NCI-H146 (cell line): ENCODE measurements around the gene PEX11A.
"Not testable (repeated sequence)": the region's sequence is repeated elsewhere in the genome, so short reads cannot be mapped to it uniquely, and the experiment has no call there.

Source experiments
- DNase-seq: peaks from one replicate; lab custom pipeline; 2025; lab: John Stamatoyannopoulos, UW

Gene PEX11A, protein sequence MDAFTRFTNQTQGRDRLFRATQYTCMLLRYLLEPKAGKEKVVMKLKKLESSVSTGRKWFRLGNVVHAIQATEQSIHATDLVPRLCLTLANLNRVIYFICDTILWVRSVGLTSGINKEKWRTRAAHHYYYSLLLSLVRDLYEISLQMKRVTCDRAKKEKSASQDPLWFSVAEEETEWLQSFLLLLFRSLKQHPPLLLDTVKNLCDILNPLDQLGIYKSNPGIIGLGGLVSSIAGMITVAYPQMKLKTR

DNA sequence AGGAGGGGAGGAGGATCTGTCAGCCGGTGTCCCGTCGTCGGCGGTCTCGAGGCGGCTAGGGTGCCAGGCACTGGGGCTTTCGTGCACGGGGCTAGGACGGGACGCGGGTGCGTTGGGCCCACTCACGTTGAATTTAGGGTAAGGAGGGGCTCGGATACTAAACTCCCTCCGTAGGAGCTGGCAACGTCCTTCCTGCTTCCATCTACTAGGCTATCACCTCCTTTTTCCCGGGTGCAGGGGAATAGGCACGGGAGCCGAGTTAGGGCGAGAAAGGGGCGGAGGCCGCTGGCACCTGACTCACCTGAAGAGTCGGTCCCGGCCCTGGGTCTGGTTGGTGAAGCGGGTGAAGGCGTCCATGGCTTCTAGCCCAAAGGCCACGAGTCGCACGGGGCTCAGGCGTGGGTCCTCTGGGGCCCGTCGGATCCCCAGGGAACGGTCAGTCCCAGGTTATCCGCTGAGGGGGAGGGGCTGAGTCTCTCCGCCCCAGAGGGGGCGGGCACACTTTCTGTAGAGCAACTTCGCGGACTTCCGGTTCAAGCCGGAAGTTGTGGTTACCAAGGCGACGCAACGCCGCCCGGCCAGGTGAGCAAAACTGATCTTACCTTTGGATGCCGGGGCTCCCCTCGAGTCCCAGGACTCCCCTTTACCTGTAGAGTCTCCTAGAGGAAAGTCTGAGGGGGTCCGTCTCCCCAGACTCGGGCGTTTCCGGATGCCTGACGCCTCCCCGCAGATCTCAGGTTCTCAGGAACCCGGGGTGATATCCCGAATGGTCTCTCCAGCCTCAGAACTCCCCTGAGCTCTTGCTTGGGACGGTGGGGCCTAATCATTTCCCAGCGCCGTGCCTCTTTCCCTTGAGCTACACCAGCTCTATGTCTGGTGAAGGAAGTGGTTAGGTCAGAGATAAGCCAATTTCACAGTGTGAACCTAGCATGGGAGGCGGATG lies at the start of gene PEX11A, which contains the start of gene WDR93:
Gene PEX11A, minus strand, starts transcription at position 479 of the 943 bp plus-strand sequence. Its CDS starts 122 bp downstream, at position 357.
Gene WDR93, plus strand, starts transcription at position 536 of the 943 bp plus-strand sequence. CDS start 10,936 bp downstream, outside the sequence.
- DNase-seq = peak; percentile 82

DNA sequence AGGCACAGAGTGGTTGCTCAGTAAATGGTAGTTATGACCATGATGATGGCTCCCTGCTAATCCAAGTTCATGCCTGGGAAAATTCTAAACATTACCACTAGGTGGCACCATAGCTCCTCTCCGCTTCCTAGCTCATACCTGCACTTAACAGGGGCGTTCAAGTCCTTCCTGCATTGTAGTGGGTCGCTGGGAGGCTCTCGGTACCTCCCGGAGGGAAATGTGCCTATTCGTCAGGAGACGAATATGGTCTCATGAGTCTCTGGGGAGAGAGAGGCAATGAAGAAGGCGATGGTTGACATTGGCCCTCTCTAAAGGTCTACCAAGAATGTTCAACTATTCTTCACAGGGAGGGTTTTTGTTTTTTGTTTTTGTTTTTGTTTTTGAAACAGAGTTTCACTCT lies 49.6 kb upstream of the PEX11A start:
- peak; percentile 66 for DNase-seq

DNA sequence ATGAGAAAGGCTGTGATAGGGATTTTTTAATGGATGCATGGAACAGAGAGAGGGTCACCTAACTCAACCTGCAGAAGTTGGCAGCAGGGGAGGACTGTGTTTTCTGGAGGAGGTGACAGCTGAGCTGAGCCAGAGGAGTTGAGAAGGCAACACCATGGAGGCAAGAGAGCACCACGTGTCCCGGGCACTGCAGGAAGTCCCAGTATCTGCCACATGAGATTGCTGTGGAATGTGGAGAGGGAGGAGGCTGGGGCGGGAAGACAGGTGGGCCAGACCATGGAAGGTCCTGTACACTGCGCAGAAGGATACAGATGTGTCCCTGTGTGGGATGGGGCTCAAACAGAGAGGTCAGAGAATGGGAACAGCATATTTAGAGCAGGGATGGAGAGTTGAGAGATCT lies 45.2 kb upstream of the PEX11A start:
- DNase-seq = no peak

DNA sequence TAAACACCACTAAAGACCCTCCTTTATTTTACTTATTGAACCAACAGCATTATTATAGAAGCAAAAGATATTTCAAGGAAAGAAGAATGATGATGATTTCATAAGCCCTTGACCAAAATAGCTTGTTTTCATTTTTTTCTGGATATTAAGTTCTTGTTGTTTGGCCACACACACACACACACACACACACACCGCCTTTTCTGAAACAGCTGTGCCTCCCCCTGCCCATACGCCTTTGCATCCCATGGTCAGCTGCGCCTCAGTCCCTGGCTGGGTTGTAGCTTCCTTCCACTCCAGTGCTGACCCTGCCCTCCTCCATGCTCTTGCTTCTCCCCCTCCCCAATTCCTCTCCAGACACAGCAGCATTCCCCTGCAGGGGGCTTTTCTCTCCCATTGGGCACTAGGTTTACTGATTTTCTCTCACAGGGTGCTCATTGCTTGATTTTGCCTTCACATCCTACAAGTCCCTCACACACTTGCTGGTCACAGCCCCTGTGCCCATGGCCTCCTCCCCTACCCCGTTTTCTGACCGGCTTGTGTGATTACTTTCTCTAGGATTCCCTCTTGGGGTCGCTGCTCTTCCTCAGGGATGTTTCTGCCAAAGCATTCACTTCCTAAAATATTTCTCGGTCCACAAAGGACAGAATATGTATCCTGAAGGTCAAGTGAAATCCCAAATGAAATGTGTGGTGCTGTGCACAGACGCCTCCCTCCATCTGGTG lies 42.1 kb upstream of the PEX11A start:
- no peak for DNase-seq

DNA sequence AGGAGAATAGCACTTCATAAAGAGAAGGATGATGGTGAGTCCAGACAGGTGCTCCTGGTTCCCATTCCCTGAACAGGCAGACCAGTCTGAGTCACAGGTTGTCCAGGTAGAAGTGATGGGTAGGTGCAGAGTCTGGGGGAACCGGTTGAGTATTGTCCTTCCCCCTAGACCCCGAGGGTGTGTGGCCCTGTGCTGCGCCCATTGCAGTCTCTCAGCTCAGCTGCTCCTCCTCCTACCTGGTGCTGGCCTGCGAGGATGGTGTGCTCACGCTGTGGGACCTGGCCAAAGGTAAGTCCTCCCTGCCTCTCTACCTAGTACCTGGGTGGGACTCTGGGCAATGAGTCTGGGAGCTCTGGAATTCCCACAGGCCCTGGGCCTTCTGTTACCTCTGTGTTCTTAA lies 40.7 kb upstream of the PEX11A start:
- no peak for DNase-seq

DNA sequence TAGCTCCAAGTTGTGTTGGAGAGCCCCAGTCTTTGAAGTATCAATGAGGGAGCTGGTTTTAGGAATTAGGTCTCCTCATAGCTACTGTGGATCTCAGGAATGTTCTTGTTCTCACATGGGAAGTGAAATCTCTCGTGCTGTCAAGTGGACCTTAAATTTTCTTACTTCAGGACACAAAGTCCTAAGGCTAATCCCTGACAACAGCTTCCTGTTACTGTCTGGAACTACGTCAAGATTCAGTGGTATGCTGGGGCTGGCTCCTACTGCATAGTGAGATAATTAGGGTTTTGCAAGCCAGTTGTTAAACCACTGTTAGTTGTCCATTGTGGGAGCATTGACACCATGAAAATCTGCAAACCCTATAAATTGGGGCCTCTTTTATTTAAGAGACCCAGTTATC lies 37.7 kb upstream of the PEX11A start:
- no peak for DNase-seq

DNA sequence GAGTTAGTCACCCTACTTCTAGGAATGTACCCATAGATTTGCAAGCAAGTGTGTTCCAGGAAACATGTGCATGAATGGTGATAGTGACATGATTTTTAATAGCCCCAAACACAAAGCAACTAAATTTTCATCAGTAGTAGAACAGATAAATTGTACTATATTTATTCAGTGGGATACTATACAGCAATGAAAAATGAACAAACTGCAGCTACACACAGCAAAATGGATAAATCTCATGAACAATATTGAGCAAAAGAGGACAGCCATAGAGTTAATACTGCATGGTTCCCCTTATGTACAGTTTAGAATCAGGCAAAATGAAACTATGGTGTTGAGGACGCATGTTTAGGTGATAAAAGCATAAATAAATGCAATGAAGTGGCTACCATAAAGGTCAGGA lies 34.5 kb upstream of the PEX11A start:
- DNase-seq = no peak

DNA sequence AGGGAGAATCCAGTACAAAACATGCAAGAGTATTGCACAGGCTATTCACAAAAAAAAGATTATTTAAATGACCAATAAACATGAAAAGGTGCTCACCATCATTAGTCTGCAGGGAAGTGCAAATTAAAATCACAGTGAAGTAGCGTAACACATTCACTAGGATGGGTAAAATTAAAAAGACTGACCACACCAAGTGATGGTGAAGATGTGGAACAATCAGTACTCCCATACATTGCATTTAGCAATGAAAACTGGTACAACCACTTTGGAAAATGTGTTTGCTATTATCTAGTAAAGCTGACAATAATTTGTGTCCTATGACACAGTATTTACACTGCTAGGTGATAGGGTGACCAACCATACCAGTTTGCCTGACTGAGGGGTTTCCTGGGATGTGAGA lies 34.1 kb upstream of the PEX11A start:
- DNase-seq = no peak

DNA sequence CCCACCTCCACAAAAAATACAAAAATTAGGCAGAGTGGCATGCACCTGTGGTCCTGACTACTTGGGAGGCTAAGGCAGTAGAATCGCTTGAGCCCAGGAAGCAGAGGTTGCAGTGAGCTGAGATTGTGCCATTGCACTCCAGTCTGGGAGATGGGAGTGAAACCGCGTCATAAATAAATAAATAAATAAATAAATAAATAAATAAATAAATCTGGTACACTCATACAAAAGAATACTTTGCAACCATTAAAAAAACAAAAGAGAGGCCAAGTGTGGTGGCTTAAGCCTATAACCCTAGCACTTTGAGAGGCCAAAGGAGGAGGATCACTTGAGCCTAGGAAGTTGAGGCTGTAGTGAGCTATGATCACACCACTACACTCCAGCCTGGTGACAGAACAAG lies 32.5 kb upstream of the PEX11A start:
- DNase-seq = no peak

DNA sequence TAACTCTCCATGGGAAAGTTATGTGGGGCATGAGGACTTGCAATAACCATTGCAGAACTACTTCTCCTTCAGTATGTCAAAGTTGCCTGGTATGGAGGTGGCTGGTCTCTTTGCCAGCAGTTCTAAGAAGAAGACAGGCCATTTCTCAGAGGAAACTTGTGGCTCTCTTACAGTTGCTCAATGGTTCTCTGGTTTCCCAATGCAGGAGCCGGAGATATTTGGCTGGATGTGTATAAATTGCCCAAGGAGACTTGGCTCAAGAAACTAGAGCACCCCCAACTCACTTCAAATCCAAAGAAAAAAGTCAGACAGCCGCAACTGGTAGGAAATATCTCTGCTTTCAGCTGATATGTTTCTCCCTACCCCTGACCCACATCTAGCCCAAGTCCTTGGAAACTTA lies 24.2 kb upstream of the PEX11A start:
- no peak for DNase-seq

DNA sequence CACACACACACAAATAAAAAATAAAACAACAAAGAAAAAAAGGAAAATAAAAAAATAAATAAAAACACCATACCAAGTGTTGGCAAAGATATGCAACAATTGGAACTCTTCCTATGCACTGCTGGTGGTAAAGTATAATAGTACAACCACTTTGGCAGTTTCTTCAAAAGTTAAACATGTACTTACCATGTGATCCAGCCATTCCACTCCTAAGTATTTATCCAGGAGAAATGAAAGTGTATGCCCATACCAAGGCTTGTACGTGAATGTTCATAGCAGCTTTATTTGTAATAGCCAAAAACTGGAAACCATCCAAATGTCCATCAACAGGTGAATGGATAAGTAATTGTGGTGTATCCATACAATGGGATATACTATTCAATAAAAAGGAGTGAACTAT lies 17.0 kb upstream of the PEX11A start:
- no peak for DNase-seq

DNA sequence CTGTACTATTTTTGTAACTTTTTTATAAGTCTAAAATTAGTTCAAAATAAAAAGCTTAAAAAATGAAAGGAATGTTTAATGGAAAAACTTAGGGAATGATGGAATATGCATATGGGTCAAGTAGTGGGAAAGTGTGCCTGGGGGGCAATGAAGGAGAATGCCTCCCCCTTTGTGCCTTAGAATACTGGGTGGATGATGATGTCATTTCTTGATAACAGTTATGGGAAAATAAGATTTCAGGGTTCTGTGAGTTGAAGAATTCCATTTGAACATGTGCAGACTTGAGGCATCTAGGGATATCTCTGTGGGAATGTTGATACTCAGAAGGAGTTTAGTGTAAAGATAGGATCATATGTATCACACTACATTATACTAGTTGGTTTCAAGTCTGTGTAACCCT lies 13.9 kb upstream of the PEX11A start:
- no peak for DNase-seq

DNA sequence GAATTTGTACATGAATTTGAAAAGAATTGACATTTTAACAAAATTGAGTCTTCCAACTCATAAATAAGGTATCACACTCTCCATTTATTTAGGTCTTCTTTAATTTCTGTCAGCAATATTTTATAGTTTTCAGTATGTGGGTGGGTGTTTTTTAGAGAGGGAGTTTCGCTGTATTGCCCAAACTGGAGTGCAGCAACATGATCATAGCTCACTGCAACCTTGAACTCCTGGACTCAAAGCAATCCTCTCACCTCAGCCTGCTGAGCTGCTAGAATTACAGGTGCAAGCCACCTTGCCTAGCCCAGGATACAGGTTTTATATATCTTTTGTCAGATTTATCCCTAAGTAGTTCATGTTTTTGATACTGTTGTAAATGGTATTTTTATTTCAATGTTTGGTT lies 4.6 kb upstream of the PEX11A start:
- no peak for DNase-seq

DNA sequence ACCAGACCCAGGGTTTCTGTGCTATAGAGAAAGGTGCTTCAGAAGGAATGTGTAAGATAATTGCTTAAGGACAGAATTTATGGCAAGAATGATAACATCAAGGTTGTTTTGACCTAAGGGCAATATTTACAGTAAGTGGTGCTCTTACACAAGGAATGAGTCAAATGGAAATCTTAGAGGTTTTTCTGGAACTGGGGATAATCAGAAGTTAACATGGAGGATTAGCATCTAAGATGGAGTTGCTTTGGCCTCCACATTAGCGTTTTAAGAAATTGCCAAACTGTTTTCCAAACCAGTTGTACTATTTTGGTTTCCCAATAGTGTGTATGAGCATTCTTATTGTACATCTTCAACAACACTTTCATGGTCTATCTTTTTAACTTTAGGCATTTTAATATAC lies 3.1 kb upstream of the PEX11A start:
- DNase-seq = no peak

DNA sequence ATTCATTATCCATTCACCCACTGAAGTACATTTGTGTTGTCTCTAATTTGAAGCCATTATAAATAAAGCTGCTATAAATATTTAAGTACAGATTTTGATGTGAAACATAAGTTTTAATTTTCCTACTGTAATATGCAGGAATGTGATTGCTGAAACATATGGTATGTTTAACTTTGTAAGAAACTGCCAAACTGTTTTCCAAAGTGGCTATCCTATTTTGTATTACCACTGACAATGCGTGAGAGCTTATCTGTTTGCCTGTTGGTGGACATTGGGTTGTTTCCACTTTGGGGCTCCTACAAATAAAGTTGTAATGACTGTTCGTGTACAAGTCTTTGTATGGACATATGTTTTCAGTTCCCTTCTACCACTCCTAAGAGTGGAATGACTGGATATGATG lies 2.5 kb upstream of the PEX11A start:
- no peak for DNase-seq

DNA sequence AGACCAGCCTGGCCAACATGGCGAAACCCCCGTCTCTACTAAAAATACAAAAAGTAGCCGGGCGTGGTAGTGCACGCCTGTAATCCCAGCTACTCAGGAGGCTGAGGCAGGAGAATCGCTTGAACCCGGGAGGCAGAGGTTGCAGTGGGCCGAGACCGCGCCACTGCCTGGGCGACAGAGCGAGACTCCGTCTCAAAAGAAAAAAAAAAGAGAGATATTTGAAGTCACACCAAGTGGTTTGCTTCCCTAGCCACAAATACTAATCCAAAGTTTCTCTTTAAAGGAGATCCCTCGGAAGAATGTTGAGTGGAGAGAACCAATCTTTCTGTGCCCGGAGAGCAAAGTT lies 651 bp downstream of the PEX11A start:
- not testable (repeated sequence) for DNase-seq

DNA sequence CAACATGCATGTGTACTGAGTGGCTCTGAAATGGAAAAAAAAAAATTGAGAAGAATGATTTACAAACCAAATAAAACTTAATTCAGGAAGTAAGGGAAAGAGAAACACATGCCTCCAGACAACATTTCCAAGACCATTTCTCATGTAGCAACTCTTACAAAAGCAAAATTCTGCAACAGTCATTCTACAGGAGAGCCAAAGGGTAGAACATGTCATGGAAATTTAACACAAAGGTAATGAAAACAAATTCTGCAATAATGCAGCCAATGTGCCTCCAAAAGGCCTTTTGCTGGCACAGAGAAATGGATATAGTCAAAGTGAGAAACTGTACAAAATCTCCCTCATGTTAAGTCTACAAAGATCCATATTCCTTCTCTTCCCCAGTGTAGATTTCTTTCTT lies 4.0 kb downstream of the PEX11A start:
- no peak for DNase-seq

DNA sequence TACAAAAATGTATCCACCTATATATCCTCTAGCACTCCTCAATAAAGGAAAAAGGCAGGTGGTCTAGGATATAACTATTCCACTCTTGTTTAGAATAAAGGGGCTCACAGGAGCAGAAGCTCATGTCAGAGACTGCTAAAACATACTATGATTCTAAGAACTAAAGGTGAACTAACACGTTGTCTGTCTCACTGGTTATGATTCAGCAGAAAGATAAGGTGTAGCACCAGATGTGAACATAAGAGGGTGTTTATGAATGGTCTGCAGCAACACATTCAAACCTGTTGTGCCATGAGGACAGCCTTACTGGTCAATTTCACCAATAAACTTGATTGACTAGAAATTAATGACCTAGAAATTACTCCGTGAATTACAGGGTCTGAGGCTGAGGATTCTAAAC lies 4.6 kb downstream of the PEX11A start:
- no peak for DNase-seq

DNA sequence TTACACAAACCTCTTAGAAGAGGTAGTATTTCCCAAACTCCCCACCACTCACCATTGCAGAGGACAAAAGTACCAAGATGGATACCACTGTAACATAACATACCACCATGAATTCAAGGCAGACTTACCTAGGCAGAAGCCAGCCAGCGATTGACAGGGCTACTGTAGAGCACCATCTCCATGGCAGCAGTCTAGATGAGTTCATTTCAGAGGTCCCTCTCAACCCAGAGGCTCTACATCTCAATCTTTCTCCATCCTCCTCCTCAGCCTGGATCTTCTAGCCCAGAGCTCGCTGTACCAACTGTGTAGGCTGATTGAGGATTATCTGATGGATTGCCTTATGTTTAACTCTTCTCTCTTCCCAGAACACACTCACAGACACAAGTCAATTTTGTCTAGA lies 9.4 kb downstream of the PEX11A start:
- no peak for DNase-seq

DNA sequence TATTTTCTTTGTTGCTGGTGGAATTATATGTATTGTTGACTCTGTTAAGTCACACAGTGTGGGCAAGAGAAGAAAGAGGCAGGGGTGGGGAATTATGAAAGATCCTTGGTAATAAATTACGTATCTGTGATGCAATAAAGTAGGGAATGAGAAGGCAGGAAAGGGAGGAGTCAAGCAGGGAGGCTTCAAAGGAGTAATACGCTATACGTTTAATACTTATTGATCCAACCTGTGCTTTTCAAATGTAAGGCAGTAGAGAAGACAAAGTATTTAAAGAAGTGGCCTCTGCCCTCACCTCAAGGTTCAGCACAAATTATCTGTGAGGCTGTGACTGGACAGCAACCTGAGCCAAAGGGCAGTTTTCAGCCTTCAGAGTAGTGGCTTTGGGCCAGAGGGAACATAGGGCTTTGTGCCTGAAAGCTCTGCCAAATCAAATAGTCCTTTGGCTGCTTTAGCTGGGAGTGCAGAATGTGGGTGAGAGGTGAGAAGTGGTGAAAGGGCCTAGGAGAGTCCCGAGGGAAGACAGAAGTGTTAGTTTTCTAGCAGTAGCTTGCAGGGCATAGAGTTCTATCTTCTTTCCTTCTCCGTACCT lies 10.2 kb downstream of the PEX11A start:
- DNase-seq = no peak

DNA sequence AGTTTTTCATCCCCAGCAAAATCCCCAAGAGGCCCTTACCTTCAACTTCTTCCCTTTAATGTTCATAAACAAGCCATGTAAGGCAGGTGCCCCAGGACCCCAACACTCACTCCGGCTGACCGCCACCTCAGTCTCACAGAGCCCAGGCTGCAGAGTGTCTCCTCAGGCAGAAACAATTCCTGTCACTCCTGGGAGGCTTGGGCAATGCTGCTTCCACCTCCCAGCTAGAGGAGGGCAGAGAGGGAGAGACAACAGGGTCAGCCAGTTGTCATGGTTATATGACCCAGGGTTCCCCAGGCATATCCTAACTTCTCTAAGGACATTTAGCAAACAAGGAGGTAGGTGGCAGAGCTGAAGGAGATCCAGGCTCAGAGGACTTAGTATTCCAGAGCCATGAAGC lies 11.3 kb downstream of the PEX11A start, which contains the start of gene PLIN1:
Gene PLIN1, minus strand, starts transcription at position 156 of the 400 bp plus-strand sequence. CDS start 1,878 bp downstream, outside the sequence.
- DNase-seq = no peak

DNA sequence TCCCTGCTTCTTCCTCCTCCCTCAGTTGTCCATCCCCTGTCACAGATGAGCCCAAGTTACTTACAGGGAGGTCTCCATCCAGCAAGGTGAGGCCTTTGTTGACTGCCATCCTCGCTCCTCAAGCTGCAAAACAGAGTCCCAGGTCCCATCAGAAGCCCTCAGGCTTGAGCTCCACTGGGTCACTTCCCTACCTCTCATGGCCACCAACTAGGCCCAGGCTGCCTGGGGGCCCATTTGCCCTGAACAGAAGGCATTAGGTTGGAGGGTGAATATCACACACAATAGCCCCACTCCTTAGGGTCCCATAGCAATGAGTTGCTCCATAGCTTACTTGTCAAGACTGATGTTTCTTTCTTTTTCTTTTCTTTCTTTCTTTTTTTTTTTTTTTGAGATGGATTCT lies 13.2 kb downstream of the PEX11A start:
- no peak for DNase-seq
